NOMO-1 treated with DMSO at 0.1 percent for 48 hours (cell line): ENCODE results near the gene EFNA1.

Source experiments
- DNase-seq: peaks from one replicate; lab custom pipeline; 2025; ENCODE audit not compliant: unreplicated experiment; lab: John Stamatoyannopoulos, UW

EFNA1 gene

GRCh38 chr1:155124503-155125463 lies 2.9 kb upstream of the EFNA1 start:
- no peak for DNase-seq

- no peak for DNase-seq
These were observed 2.1 kb upstream of the EFNA1 start for GRCh38 chr1:155125511-155125945.

GRCh38 chr1:155125946-155126555 lies 1.6 kb upstream of the EFNA1 start:
- no peak for DNase-seq

GRCh38 chr1:155126556-155127104 lies 1.0 kb upstream of the EFNA1 start:
- DNase-seq, result no peak

GRCh38 chr1:155127967-155128754 lies 485 bp downstream of the EFNA1 start:
- DNase-seq, result no peak

- no peak for DNase-seq
These were observed 1.2 kb downstream of the EFNA1 start for GRCh38 chr1:155128755-155129473.

GRCh38 chr1:155130272-155131006 lies 2.8 kb downstream of the EFNA1 start:
- DNase-seq, result no peak

GRCh38 chr1:155131285-155131684 lies 3.6 kb downstream of the EFNA1 start:
- DNase-seq, result no peak

GRCh38 chr1:155131856-155132255 lies 4.2 kb downstream of the EFNA1 start:
- no peak for DNase-seq

GRCh38 chr1:155133799-155134281 lies 6.2 kb downstream of the EFNA1 start:
- no peak for DNase-seq

GRCh38 chr1:155134322-155134721 lies 6.6 kb downstream of the EFNA1 start:
- DNase-seq, result no peak

- peak; percentile 61 for DNase-seq
These were observed 7.3 kb downstream of the EFNA1 start for GRCh38 chr1:155134880-155135414.

- peak; percentile 80 for DNase-seq
These were observed 7.8 kb downstream of the EFNA1 start, which contains the start of gene SLC50A1 for GRCh38 chr1:155135415-155136028. SLC50A1 (plus strand) TSS chr1:155135852; CDS start chr1:155135912, 60 bp downstream.

GRCh38 chr1:155136748-155137147 lies 9.1 kb downstream of the EFNA1 start:
- DNase-seq, result no peak

GRCh38 chr1:155137154-155137949 lies 9.7 kb downstream of the EFNA1 start:
- no peak for DNase-seq

GRCh38 chr1:155139895-155140629 lies 12.4 kb downstream of the EFNA1 start, which contains the start of gene DPM3:
DPM3 (minus strand) TSS chr1:155140531; CDS start chr1:155140240, 291 bp downstream.
- peak; percentile 77 for DNase-seq

GRCh38 chr1:155140630-155140953 lies 12.9 kb downstream of the EFNA1 start:
- DNase-seq, result no peak
